Islet precursor cell (in vitro differentiated cells): ENCODE results near the gene MANEAL.

Source experiments
- DNase-seq: peaks from one replicate; pipeline ENCODE4 v3.0.0-alpha.2; 2018

MANEAL gene

GRCh38 chr1:37831109-37831508, 37.5 kb downstream of the MANEAL start:
- DNase-seq = no peak

GRCh38 chr1:37831809-37832208, 38.2 kb downstream of the MANEAL start:
- no peak for DNase-seq

GRCh38 chr1:37836788-37837187, 43.1 kb downstream of the MANEAL start:
- DNase-seq = no peak

GRCh38 chr1:37839676-37840075, 46.0 kb downstream of the MANEAL start:
- no peak for DNase-seq

DNA sequence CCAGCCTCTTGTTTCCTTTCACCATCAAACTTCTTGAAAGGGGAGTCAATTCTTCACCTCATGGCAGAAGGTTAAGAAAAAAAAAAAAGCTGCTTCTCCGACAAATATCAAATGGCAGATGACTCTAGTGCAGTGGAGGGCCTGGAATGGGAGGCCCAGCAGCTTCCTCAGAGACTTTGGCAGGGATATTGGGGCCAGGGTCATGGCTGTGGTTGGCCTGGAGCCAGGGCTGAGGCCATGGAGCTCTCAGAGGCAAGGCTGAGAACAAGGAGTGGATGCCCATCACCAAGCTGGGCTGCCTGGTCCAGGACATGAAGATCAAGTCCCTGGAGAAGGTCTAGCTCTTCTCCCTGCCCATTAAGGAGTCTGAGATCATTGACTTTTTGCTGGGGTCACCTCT, 47.1 kb downstream of the MANEAL start:
- DNase-seq = no peak

- no peak for DNase-seq
Measured at GRCh38 chr1:37841652-37842051, 48.0 kb downstream of the MANEAL start.

DNA sequence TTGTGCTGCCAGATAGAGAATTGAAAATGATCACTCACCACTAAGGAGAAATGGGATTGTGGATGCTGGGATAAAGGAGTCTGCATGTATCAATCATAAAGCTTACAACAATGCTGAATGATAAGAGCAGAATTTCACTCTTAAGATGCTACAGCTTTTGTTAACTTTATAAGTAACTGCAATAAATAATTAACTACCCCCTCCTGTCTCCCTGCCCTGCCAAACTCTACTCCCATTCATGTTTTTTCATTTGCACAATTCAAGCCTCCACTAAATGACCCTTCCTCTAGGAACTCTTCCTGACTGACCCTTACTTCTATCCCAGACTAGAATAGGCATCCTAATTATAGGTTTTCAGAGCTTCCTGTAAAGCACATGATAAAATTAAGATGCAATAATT, 50.9 kb downstream of the MANEAL start:
- DNase-seq = no peak

- DNase-seq = no peak
Measured at GRCh38 chr1:37845049-37845646, 51.5 kb downstream of the MANEAL start.

DNA sequence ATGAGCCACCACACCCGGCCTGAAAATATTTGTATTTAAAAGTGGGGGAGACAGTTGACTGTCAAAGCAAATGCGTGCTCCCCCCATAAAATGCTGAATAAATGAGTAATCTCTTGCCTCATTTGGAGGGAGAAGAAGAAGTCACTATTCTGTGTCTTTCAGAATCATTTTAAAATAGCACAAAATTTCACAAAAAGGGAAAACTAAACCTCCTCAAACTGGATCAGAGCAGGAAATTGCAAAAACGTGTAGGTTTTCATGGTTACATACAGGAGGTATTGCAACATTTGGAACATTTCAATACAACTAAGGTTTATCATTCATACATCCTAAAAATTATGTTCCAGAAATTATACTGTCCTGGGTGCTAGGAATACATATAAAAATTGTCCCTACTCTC, 52.1 kb downstream of the MANEAL start:
- DNase-seq = no peak

DNA sequence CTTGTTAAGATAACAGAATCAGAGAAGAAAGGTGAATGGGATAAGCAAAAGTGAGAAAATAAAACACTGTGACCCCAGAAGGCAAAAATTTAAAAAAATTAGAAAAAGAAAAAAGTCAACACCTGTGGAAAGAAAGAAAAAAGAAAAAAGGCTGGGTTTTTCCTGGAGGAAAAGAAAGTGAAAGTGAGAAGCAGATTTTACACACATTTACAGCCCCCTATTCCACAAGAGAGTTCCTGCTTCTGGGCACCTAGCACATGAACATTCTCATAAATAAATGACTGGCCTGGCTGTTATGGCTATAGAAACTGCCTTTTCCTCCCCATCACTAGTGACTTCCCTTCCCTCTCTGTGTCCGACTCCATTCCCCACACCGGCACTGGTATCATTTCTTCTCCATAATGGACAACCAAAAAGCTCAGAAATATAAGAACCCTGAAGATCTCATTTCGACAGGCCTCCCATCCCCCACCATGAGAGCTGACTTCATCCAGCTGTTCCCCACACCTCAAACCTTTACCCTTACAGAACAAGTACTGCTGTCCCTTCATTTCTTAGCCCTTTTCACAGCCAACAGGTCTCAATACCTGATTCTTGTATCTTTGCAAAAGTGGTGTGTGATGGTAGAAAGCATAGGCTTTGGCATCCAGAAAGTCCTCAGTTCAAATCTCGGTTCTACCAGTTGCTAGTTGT, 53.1 kb downstream of the MANEAL start:
- DNase-seq = no peak

DNA sequence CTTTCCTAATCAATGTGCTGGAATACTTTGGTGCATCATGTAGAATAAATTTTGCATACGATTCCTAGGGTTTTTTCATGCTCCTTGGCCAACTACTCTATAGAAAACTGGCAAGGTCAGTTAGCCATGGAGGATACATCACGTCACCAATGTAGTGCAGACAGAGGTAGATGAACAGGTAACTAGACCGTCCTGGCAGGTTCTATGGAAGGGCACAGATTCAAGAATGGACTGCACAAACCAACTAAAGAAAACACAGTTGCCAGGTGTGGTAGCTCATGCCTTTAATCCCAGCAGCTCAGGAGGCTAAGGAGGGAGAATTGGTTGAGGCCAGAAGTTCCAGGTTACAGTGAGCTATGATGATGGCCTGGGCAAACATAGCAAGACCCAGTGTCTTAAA, 55.8 kb downstream of the MANEAL start:
- no peak for DNase-seq

GRCh38 chr1:37850352-37850955, 56.8 kb downstream of the MANEAL start:
- DNase-seq = no peak
